ENCODE results near the gene GALNT2.

- TF ChIP-seq CTCF (IDR thresholded peaks at IDR 0.05) (no peak), EP300 (IDR thresholded peaks at IDR 0.05) (no peak), POLR2A (IDR thresholded peaks at IDR 0.05) (no peak), POLR2AphosphoS5 (IDR thresholded peaks at IDR 0.05) (no peak)
Observed at GRCh38 chr1:230199034-230199433, 132.0 kb downstream of the GALNT2 start.
